Stimulated activated CD8-positive, alpha-beta memory T cell treated with anti-CD3 and anti-CD28 coated beads, Interleukin-15, amount 100 ng/mL, for 4 hours (primary cell): Measurements from ENCODE around the gene ANKRD22.

Source experiments
- DNase-seq, 2 donors: peaks; one replicate each; pipeline ENCODE4 v3.0.0-alpha.2; 2020; ENCODE audit warnings: low read depth in 2 of 2

ANKRD22 gene

DNA sequence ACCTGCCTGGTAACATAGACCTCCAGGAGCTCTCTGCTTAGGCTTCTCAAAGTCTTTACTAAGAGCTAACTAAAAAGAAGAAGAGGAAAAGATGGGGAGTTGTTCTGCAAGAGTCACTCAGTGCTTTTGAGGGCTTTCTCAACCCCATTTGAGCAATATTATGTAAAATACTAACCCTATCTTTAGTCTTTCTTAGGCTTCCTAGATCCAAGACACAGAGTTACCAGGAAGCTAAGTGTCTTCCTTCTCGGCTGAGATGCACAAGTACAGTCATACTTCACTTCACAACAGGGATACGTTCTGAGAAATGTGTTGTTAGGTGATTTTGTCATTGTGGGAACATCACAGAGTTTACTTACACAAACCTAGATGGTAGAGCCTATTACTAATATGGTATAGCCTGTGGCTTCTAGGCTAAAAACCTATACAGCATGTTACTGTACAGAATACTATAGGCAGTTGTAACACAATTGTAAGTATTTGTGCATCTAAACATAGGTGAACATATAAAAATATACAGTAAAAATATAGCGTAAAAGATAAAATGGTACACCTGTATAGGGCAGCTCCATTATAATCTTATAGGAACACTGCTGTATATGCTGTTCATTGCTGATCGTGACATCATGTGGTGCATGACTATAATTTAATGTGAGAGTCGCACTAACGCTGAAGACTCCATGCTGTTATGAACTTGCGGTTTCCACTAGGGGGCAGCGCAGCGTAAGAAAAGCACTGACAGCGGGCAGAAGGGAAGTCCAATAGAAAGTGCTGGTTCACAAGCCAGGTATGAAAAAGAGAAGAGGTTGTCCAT lies 16.3 kb downstream of the ANKRD22 start:
- DNase-seq, result peak; percentile 67 to 80

- DNase-seq, result no peak
Observed at GRCh38 chr10:88833723-88834122, 17.9 kb downstream of the ANKRD22 start.

DNA sequence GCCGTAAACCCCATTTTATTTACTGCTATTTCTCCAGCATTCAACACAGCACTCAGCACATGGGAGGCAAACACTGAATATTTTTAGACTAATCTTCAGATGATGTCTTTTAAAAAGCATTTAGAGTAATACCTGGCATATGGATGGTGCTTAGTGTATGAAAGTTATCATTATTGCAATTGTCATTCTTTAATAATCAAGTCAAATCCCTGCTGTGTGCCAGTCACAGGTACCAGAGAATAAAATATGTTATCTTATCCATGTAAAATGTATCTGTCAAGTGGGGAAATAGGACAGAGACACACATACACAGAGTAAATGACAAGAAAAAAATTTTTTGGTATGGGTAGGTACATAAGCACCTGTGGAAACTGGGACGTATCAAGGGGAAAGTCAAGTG lies 18.5 kb downstream of the ANKRD22 start:
- DNase-seq, result no peak

DNA sequence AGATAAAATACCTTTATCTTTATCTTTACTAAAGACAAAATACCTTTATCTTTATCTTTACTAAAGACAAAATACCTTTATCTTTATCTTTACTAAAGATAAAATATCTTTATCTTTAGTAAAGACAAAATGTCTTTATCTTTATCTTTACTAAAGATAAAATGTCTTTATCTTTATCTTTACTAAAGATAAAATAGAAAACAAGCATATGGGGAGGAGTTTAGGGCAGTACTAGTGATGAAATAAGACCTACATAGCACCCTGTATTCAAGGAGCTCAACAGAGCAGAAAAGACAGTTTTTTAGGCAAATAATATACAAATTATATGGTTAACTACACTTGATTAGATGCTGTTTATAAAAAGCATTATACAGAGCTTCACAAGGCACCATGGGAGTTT lies 19.3 kb downstream of the ANKRD22 start:
- DNase-seq, result no peak

DNA sequence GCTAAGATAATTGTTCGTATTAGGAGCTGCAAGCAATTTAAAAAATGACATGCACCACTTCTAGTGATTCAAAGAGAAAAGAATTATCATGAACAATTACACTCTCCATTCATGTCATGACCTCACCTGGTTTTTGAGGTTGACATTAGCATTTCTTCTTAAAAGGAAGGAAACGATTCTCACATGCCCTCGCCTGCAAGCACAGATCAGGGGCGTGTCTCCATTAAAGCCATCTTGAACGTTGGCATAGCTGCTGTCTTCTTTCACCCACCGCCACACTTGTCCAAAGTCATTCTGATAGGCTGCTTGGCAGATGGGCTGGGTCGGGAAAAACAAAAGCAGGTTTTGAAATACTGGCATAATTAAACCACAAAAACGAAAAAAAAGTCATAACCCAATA lies 19.9 kb downstream of the ANKRD22 start:
- DNase-seq, result no peak

DNA sequence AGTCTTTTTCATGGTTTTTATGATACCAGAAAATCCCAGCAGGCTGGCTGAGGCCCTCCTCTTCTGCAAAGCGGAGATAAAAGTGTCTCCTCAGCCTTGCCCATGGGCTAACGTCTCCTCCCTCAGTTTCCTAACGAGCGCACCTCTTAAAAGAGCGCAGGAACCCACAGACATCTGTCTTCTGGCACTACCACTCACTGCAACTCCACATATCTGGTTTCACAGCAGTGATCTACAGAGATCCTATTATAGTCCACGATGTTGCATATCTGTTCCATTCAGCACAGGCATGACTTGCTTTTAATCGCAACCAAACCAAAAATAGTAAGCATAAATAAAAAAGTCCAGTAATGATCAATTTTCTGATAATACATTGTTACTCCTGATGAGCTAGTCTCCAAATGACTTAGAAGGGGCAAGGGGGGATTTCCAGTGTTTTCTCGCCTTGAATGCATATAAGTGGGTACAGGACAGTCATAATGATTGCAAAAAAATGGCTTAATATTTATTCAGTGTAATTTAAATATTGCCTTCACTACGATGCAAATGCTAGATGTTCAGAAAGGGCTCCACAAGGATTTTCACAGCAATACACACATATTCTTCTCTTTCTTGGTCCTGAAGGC lies 20.9 kb downstream of the ANKRD22 start:
- DNase-seq, result no peak

DNA sequence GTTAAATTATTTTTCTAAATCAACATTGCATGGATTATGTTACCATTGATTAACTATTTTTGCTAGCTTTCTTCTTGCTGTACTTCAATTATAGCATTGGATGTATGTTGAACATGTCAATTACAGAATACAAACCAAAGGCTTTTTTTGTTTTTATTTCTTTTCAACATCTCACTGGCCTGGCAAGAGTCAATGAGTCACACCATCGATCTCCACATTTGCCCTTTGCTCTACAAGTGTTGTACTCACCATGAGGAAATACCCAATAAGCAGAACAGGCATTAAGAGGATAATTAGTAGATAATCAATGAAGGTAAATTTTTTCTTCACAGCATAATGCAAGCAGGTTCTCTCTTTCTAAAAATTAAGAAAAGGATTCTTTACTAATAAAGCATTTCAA lies 23.3 kb downstream of the ANKRD22 start:
- DNase-seq, result no peak

DNA sequence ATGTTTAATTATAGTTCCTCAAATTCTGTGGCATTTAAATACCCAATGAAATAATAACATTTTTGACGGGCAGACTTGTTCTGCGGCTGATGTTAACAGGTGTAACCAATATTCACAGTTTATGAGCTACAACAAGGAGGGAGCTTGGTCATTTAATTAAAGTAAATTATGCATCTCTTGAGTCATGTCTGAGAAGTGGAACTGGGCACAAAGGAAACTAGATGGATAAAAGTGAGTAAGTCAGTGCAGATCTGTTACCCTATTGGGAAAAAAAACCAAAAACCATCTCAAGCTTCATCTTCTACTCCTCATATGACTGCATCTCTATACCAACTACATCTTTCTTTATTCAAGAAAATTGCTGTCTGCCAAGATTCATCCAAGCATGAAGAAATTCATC lies 24.0 kb downstream of the ANKRD22 start:
- no peak for DNase-seq

DNA sequence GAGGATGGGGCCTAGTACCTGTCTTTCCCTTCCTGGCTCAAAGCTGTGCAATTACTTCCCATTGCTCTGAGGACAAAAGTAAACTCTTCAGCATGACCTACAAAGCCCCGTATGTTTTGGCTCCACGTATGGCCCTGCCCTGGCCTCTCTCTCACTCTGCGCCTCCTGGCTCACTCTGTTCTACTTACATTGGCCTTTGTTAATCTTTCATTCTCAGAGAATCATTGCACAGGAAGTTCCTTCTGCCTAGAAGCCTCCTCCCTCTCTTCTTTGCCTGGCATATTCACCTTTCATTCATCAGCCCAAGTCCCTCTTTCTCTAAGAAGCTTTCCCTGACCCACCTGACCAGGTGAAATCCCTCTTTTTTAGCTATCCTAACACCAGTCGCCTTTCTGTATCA lies 25.3 kb downstream of the ANKRD22 start:
- no peak for DNase-seq

DNA sequence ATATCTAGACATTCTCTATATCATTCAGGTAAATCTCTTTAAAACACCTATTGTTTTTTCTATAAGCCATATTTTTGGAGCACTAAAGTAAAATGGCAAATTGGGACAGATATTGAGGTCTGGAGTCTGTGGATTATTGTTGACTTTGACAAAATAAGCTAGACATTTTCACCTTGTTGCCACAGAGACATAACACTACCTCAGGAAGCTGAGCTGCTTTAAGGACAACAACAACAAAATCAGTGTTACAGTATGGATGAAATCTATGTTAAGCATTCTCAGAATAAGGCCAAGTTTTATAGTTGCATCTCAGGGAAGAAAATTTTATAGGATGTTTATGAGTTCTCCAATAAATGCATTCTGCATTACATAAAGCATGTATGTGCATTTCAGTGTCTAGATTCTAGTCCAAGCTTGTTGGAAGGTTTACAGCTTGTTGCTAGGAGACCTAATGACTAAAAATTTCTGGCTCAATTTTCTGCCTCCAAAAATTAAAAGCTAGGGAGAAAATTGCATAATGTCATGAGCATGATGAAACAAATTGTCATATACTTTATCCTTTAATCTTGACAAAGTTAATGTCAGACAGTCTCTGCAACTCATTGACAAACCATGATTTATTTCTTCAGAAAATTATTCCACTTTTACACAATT lies 30.8 kb downstream of the ANKRD22 start:
- no peak for DNase-seq

DNA sequence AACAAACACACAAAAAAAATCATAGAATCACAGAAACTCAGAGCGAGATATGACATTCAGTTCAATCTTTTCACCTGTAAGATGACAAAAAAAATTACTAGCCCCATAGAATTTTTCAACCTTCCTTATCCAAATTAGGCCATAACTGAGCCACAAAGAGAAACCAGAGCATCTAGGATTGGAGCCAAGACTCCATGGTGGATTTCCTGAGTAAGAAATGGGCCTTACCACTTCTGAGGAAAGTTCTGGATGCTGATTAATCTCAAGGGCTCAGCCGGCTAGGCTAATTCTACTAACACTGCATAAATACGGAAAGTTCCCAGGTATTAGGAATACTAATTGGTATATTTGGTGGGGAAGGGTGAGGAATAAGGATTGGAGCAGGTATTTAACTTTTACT lies 32.4 kb downstream of the ANKRD22 start:
- DNase-seq, result no peak

DNA sequence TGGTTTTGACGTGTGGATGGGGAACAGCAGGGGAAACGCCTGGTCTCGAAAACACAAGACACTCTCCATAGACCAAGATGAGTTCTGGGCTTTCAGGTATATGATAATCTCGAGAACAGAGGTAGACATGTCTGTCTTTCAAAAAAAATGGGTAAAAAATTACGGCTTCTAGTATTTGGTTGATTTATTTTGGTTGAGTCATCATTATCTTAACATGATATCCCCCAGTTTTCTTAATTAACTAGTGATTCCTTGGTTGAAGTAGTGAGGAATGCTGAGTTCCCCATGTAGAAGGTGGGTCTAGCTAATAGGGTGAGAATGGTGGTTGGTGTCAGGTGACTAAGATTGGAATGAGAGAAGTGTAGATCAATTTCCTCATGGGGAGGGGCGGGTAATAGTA lies 38.4 kb downstream of the ANKRD22 start:
- no peak for DNase-seq

DNA sequence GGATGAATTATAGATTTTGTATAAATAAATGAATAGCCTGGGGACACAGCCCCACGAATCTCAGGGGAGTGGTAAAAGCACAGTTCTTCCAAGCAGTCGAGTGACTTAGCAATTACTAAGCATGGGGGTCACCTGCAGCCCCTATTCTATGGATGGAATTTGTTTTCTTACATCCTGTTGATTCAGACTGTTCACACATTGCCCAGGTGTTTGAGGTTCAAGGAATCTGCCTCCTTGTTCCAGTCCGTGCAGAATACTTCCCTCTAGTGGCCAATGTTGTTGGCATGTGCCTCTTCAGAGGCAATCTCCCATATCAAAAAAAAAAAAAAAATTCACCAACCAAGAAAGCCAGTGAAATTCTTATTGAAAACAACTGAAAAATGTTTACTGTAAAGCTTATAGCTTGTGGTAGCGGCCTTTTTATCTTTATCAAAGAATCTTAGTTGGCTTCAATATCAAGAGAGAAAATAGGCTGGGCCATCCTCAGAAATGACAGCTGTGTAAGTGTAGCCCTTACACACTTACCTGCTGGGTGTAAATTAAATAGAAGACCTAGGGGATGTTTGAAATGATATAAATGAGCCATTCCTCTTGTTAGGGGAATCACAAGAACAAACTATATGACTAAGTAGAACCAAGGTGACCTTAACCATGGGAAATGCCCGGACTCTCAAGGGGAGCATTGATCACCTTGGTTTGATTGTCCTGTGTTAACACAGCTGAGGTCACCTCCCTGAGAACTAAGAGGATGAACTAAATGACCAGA lies 41.3 kb downstream of the ANKRD22 start:
- no peak for DNase-seq

GRCh38 chr10:88809621-88810020 lies 42.0 kb downstream of the ANKRD22 start:
- DNase-seq, result no peak

DNA sequence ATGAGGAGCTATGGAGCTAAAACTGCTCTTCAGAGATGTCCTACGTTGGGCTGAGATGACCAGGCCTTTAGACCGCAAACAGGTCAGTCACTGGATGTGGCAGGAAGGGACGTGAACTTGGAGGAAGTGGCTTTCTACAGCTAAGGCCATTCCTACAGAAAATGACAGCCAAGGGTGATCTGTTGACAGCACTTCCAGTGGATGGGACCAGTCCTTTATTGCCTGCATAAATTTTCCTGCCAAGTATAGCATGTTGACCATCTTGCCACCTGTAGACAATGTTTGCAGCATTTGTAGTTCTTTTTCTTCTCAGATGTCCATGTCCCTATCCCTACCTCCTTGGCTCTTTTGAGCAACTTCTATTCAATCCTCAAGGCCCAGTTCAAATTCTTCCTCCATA lies 45.7 kb downstream of the ANKRD22 start:
- no peak for DNase-seq

GRCh38 chr10:88805361-88805760 lies 46.3 kb downstream of the ANKRD22 start:
- no peak for DNase-seq

GRCh38 chr10:88804083-88804812 lies 47.4 kb downstream of the ANKRD22 start:
- DNase-seq, result no peak

DNA sequence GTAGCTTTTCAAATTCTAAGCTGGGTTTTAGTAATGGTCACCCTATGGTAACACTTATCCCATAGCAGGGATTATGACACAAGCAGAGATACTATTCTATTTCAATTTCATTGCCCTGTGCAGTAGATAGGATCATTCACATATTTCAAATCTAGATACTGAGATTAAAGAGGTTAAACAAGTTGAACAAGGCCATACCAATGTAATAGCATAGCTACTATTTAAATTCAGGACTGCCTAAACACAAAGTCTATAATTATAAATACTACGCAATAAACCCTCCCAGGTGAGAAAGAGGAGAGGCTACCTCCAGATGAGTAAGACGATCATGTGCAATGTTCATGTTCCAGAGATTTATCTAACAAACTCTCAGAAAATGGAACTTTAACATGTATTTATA lies 48.0 kb downstream of the ANKRD22 start:
- no peak for DNase-seq

DNA sequence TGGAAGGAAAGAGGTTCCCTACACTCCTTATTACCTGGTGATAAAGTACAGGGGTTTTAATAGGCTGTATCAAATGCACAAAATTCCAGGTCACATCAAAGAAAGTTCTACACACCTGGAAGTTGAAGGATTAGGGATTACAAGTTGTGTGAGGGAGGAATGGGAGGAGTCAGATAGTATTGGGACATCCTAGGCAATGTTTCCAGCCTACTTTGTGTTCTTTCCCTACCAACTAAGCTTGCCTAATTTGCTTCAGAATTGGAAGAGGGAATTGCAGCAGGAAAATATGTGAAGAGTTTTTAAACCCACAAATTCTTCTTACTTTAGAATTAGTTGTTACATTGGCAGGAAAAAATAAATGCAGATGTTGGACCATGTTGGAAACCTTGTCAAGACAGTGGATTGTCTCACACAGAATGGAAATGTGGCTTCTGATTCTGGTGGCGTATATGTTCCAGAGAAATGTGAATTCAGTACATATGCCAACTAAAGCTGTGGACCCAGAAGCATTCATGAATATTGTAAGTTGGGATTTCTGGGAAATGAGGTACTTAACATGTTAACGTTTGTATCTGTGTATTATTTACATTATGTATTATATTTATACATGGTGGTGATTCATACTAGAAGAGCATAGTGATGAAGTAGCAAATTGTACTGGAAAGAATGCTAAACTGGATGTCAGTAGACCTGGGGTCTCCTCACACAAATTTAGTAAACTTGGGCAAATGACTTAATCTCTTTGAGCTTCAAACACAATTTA lies 48.9 kb downstream of the ANKRD22 start, which contains the start of gene LIPM:
TSS of gene LIPM (plus strand) at position 208 of the 763 bp plus-strand sequence. CDS start at position 375, 167 bp downstream.
- no peak for DNase-seq
